ENCODE results near the gene JAML.

The JAML gene

DNA sequence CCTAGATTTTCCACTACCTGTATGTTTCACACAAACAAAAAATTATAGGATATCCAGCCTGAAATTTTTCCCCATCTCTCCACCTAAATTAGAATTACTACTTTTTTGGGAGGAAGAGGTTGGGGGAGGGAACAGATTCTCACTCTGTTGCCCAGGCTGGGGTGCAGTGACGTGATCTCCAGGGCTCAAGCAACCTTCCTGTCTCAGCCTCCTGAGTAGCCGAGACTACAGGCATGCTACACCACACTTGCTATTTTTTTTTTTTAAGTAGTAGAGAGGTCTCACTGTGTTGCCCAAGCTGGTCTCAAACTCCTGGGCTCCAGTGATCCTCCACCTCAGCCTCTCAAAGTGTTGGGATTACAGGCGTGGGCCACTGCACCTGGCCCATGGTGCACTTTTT, 9.5 kb downstream of the JAML start:
- DNase-seq = no peak

GRCh38 chr11:118214210-118214914, 10.4 kb downstream of the JAML start:
- peak in 1 of 2 experiments; percentile 28 for DNase-seq

DNA sequence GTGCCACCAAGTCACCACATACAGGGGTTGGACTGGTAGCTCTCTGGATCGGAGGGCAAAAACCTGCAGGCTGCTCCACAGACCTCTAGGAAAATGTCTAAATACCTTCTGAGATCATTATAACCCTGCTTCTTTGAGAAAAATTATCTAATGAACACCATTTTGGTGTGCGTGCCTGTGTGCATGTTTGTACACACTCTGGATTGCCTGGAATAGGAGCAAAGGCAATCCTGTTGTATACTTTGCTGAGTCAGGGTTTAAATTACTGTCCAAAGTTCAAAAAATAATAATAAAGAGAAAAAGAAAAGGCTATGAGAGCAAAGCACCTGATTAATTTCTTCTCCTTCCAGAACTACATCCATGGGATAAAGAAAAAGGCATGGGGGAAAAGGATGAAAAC, 11.0 kb downstream of the JAML start:
- peak in 1 of 2 experiments; percentile 16 for DNase-seq

DNA sequence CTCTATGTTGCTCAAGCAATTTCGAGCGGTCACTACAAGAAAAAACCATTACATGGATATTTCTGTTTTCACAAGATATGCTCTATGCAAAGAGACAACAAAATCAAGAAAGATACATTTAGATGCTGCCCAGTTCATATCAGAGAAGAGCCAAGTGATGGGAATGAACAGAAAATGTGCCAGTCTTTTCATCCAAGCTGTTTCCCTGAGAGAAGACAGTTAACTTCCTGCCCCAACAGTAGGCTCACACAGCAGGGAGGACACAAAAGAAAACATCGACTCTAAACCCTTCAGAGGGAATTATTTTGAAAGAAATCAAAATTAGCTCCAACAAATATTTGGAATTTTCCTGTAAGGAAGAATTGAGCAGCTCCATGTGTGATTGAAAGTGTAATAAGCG, 11.6 kb downstream of the JAML start:
- no peak for DNase-seq

GRCh38 chr11:118212781-118213191, 12.0 kb downstream of the JAML start:
- peak in 1 of 2 experiments; percentile 16 for DNase-seq

DNA sequence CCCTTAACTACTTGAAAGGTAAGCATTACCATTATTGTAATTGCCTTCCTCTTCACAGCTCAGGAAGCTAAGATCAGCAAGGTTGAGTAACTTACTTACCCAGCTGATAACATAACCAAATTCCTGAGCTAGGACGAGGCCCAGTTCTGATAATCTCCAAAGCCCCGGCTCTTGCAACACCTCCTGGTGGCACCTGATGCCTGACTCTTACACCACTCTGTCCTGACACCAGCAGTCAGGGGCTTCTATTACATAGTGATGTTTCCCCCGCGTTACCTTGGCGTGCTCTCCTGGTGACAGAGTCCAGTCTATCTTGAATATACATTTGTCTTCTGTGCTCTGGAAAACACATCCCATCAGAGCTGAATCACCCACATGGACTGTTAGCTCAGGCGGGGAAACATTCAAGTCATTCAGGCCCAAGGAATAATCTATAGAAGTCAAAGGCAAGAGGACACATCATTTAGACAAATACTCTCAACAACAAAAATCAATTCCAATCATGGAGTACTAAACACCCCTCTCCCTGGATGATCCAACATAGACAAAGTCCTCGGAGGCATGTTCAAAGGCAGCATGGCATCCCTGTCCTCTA, 12.6 kb downstream of the JAML start:
- DNase-seq = peak in 1 of 2 experiments; percentile 22

DNA sequence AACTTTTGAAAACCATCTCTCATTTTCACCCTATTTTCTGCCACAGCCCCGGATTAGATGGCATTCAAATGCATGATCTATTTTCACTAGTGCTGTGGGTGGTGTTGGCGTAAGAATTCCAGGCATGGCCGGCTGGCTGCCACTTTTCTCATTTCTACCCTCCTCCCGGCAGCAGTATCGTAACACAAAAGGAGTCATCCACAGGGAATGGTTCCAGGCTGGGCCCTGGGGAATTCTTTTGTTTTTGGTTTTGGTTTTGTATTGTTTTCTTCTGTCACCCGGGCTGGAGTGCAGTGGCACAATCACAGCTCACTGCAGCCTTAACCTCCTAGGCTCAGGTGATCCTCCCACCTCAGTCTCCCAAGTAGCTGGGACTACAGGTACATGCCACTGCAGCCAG, 13.8 kb downstream of the JAML start:
- no peak for DNase-seq

DNA sequence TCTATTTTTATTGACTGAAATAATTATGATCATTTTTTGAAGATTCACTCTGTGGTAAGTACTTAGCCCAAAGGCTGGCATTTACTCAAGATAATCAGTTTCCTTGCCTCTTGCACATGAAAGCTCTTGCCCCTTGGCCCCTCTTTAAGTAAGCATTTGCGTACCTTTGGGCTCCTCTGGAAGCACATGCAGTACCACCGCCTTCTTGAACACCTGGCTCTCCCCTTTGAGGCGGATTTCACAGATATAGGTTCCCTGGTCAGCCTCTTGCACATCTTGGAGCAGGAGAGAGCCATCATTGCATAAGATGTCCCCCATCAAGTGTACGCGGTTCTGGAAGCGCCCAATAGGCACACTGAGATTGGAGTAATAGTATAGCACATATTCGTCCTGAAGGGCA, 14.5 kb downstream of the JAML start:
- no peak for DNase-seq

DNA sequence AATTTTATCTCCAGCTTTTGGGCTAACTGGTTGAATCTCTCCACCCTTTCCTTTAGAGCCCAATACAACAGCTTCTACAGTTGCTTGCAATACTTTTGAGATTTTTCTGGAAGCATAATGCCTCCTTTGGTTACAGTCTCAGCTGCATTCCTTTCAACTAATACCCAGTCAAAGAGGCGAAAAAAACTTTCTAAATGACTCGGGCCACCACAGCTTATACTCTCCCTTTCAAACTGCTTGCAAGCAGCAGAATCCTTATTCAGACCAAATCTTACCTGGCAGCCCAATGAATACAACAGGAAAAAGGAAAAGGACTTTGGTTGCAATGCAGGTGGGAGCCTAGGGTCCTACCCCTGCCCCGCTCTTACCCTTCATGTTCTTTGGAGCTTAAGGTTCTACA, 15.8 kb downstream of the JAML start:
- peak in 1 of 2 experiments; percentile 18 for DNase-seq

DNA sequence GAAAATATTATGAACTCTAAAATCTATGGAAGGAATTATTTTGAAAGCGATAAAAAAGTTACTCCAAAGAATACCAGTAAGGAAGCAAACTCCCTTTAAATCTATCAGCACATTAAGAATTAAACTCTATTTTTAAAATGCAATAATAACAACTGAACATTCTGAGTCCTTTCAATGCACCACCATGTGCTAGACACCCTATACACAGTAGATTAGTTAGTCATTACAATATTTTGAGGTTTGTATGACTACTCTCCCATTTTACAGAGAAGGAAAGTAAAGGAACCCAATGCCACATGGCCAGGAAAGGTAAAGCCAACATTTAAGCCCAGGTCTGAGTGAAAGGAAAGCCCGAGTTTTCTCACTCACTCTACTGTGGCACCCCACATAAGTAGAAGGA, 17.7 kb downstream of the JAML start:
- DNase-seq = no peak

GRCh38 chr11:118206391-118207031, 18.3 kb downstream of the JAML start:
- DNase-seq = no peak

DNA sequence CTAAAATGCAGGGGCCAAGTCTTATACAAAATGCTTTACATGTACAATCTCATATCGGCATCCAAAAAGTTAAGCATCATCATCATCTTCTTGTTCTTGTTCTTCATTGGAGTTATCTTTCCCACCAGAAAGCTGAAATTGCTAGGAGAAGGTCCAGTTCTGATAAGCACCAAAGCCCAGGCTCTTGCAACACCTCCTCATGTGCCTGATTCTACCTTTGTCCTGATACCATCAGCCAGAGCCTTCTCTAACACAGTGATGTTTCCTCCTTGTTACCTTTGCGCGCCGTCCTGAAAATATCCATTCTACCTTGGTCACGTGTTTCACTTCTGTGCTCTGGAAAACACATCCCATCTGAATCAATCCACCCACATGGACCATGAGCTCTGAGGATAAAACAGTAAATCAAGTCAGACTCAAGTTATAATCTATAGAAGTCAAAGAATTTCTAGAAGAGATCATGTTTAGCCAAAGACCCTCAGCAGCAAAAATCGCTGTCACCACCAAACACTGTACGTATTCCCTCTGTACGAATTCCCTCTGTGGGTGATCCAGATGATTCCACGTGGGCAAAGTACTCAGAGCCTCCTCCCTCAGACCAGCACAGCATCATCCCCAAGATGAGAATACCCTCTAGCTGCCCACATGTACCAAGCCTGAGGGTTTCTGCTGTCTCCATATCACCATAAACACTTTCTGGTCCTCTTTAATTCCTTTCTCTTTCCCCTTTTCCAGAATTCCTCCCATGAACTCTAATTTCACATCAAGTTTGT, 19.0 kb downstream of the JAML start:
- no peak for DNase-seq

DNA sequence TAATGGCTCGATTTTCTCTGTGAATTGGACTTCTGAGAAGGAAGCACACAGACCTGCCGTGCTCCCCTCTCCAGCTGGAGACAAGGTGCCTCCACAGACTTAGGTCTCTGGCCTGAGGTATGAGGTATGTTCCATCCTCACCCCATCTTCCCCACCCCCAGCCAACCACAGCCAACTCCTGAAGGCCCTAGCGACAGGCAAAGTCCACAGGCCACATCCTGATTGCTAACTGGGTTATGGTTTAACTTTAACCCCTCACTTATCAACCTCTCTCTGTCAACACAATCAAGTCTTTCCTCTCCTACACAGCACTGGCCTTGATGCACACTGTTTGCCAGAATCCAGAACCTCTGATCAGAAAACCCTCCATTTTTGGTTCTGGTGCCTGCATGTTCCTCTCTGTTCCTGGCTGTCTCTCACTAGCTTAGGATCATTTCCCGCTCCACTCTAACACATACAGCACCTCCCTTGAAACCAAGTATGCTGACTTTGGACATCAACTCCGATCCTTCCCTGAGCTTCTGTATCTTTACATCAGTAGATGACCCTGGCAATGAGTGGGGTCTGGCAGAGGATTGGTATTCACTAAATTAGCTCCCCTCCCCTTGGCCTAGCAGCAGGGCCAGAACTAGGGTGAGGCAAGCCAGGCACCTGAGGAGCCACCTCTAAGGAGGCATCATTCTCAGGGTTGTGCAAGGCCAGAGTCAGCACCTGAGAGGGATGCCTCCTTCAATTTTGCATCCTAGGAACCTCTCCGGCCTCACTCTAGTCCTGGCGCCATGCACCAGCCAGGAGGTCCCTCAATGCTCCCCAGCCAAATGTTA, 22.0 kb downstream of the JAML start:
- DNase-seq = peak; percentile 80 to 82

DNA sequence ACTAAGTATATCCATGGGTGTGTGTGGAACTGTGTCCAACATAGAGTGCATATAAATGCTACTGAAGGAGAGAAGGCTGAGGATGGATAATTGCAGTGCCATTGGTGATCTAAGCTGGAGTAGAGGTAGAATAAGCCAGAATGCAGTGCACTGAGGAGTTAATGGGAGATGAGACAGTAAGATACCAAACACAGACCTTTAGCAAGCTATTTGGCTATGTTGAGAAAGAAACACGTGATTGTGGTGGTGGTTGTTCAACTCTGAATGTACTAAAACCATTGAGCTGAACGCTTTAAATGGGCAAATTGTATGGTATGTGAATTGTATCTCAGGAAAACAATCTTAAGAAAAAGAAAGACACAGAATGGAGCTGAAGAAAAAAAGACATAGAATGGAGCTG, 22.8 kb downstream of the JAML start:
- no peak for DNase-seq

GRCh38 chr11:118200901-118201680, 23.7 kb downstream of the JAML start:
- DNase-seq = peak; percentile 69 to 72

DNA sequence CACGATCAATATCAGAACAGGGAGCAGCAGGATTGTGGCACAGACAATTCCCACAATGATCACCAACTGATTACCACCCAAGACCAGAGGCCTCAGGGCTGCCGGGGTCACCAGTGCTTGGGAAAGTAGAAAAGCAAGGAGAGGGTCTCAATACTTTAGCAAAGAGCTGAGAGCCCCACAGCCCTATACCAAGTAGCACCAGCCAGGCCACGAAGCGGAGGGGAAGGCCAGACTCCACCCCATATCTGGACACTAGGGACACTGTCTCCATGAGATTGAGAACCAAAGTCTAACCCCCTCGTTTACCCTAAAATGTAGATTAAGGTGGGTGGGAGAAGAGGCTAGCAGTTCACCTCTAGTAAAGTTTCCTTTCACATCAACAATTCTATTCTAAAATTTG, 24.3 kb downstream of the JAML start:
- peak in 1 of 2 experiments; percentile 58 for DNase-seq

DNA sequence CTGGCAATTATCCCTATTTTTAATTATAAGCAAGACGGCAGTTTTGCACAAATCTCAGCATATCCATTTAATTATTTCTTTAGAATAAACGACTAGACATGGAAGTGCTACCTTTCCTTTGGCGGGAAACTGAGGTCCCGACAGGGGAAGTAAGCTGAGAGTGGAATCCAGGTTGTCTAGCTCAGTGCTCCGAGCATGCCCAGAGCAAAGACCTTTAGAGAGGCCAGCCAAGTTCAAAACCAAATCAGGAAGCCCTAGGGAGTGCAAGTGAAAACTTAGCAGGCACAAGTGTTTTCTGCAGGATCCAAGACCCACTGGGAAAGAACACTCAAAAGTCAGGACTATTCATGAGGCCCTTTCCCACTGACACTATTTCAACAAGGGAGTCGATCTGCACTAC, 25.7 kb downstream of the JAML start:
- DNase-seq = no peak

DNA sequence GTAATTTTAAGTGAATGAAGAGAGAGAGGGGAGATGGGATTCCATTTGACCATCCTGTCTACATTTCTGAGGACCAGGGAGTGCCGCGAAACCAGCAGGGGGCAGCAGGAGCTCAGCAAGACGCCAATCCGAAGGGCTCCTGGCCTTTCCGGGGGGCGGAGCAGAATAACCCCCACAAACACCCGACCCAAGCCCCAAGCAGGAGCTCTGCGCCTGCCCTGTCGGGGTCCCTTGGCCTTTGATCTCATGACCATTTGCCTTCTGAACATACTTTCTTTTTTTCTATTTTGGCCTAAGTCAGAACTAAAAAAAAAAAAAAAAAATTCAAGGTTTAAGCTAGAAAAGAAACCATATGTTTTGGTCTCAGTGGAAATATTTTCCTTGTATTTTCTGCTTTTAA, 26.4 kb downstream of the JAML start:
- peak; percentile 88 to 91 for DNase-seq

- DNase-seq = no peak
Measured at GRCh38 chr11:118194835-118195627, 29.8 kb downstream of the JAML start.

DNA sequence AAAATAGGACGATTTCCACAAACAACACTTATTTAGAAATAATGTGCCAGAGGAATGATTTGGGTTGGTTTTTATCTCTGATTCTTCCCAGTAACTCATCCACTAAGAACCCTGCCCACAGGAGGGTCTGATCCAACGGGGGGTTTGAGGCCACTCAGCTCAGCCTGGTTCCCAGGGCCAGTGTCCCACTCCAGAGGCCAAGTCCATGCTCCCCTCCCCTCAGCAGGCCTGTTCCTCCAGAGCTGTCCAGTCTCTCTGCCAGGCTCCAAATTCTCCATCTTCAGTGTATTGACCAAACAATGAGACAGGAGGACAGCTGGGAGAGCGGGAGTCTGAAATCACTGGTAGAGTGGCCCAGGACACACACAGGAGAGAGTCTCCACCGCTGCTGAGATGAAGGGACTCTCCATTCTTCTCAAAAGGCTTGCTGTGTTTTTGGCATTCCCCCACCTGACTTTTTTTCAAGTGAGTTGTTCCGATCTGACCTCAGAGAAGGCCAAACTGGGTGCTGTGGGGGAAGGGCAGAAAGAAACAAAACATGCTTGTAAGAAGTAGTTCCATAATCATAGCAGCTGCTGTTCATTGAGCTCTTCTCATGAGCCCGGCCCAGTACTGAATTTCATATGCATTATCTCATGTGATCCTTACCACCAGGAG, 30.8 kb downstream of the JAML start:
- no peak for DNase-seq

Data from activated T-cell treated with anti-CD3 and anti-CD28 coated beads, Interleukin-2, amount 50 U/mL, for 48 hours (primary cell).